ENCODE measurements around the gene APBB1. TPM values are rescaled to one million over a fixed set of nuclear protein-coding genes. Genes with fewer than 3 reads are reported as not detected.

APBB1 gene
- total and polyA plus RNA-seq, 9 of the 15 experiments (the other 6 are each of a cell fraction or from before 2014, with no cell fraction given), result 0.04 to 0.73 (median 0.40) TPM

GRCh38 chr11:6459099-6459450 is 40.2 kb upstream of the APBB1 start:
- no peaks in the 10 kb centered on the region for H3K4me1 ChIP-seq (replicated peaks in 1 of 2; ENCODE audit: control insufficient read depth in 2 of 2, insufficient read depth in 2 of 2, low read length in 2 of 2)
- no peak overlapping the region for H3K4me3 ChIP-seq
- H3K79me2 ChIP-seq (ENCODE audit: control insufficient read depth, insufficient read depth, low read length), result no peaks in the 10 kb centered on the region
- no peak overlapping the region for H3K9ac ChIP-seq (ENCODE audit: insufficient read depth in 1 of 2, low read depth in 2 of 2, low read length in 2 of 2)
- H3K9me3 ChIP-seq (replicated peaks; ENCODE audit: control insufficient read depth, insufficient read depth, low read depth, low read length), result no peaks in the 10 kb centered on the region
- no peaks in the 10 kb centered on the region for H3K9me1 ChIP-seq (ENCODE audit: control insufficient read depth, insufficient read depth, low read length)
- no peak overlapping the region for H3K27ac ChIP-seq (ENCODE audit: extremely low read depth, low read depth, low read length)
- no TSS peak for BruUV-seq (replicated peaks)
- H2AFZ ChIP-seq (ENCODE audit: low read depth, low read length), result no peak overlapping the region
- H3K4me2 ChIP-seq (ENCODE audit: insufficient read depth, low read length), result no peak overlapping the region
- no peaks in the 10 kb centered on the region for H3K27me3 ChIP-seq (ENCODE audit: control insufficient read depth in 2 of 2, insufficient read depth in 2 of 2, low read length in 2 of 2)
- H4K20me1 ChIP-seq (replicated peaks; ENCODE audit: control insufficient read depth, insufficient read depth, low read length), result no peaks in the 10 kb centered on the region
- ChIA-PET POLR2A (interaction anchor here (0.9 to 1.4 kb wide), 3 partner anchors 11 to 69 kb away, joined by 3 to 4 read pairs (median 3); partner anchors contain the start of gene SMPD1), CTCF (ENCODE audit: low intra/inter-chr PET ratio) (no interaction called here)
- DNase-seq (ENCODE audit: extremely low read depth in 1 of 4, low spot score in 3 of 4) (no peak), ATAC-seq (no peak), FAIRE-seq (no peak)
- intact Hi-C loops (cut with micrococcal nuclease), result no loop called here
- H3K36me3 ChIP-seq (ENCODE audit: control insufficient read depth, insufficient read depth, low read length), result no peaks in the 10 kb centered on the region
- 13% methylated on average over 1 of the region's 1 CpG for WGBS (ENCODE audit: insufficient coverage, low coverage, missing lambda C conversion rate)
- in situ Hi-C loops (cut with MboI), result no loop called here
- TF ChIP-seq ZBTB8A (IDR thresholded peaks at IDR 0.05; ENCODE audit: partially characterized antibody) (no peak), PHF8 (IDR thresholded peaks at IDR 0.05; ENCODE audit: borderline replicate concordance, low read length) (no peak), NRF1 (conservative IDR thresholded peaks at IDR 0.05 in 1 of 2, IDR thresholded peaks at IDR 0.05 in 1 of 2) (no peak), ARID3B (CRISPR knock-in tag; IDR thresholded peaks at IDR 0.05; ENCODE audit: borderline replicate concordance) (no peak), ETS1 (conservative IDR thresholded peaks at IDR 0.05; ENCODE audit: control insufficient read depth, low read depth, low read length) (no peak), CEBPG (CRISPR knock-in tag; IDR thresholded peaks at IDR 0.05) (no peak), CEBPG (tag; conservative IDR thresholded peaks at IDR 0.05 in 1 of 2, IDR thresholded peaks at IDR 0.05 in 1 of 2) (no peak), CBFA2T2 (conservative IDR thresholded peaks at IDR 0.05) (no peak), CBX5 (IDR thresholded peaks at IDR 0.05; ENCODE audit: borderline replicate concordance, low read depth) (no peak), RFX1 (IDR thresholded peaks at IDR 0.05) (no peak), ZNF224 (CRISPR knock-in tag; IDR thresholded peaks at IDR 0.05) (no peak), SUPT5H (IDR thresholded peaks at IDR 0.05) (no peak), ZBTB33 (CRISPR knock-in tag; IDR thresholded peaks at IDR 0.05) (no peak), PRMT5 (CRISPR knock-in tag; IDR thresholded peaks at IDR 0.05) (no peak), ZNF57 (CRISPR knock-in tag; IDR thresholded peaks at IDR 0.05) (no peak)

All from K562 (cell line).